HFFc6 (cell line): ENCODE results near the gene PKD1. TPM values are rescaled to one million over a fixed set of nuclear protein-coding genes. Genes with fewer than 3 reads are reported as not detected.
A peak's percentile ranks its signal among the peaks of the same experiment; 100 is the strongest.
"Not testable (repeated sequence)": the region's sequence is repeated elsewhere in the genome, so short reads cannot be mapped to it uniquely, and the experiment has no call there.

ENCODE experiments used
- DNase-seq: peaks from one replicate; pipeline ENCODE4 v3.0.0-alpha.2; 2018
- H3K27ac Mint-ChIP-seq: 2 replicates; pipeline ENCODE4 v1.8.0; 2020; ENCODE audit warnings: mild to moderate bottlenecking, mixed read lengths
- H3K27me3 Mint-ChIP-seq: 2 replicates; pipeline ENCODE4 v1.8.0; 2021; ENCODE audit warnings: mild to moderate bottlenecking, moderate library complexity, mixed read lengths; ENCODE audit not compliant: insufficient read depth
- H3K36me3 Mint-ChIP-seq: 2 replicates; pipeline ENCODE4 v1.8.0; 2021; ENCODE audit warnings: low read depth, mixed read lengths
- H3K4me1 Mint-ChIP-seq: 2 replicates; pipeline ENCODE4 v1.8.0; 2020; ENCODE audit warnings: low read depth, mixed read lengths
- H3K4me3 Mint-ChIP-seq: 2 replicates; pipeline ENCODE4 v1.8.0; 2020; ENCODE audit warnings: mild to moderate bottlenecking, moderate library complexity, mixed read lengths
- H3K9me3 Mint-ChIP-seq: 2 replicates; pipeline ENCODE4 v1.8.0; 2020; ENCODE audit warnings: mild to moderate bottlenecking, mixed read lengths
- CTCF ChIP-seq: fragments of 200-600 bp; sonication (generic); IDR thresholded peaks from 2 replicates; pipeline ENCODE4 v1.5.0; 2021; ENCODE audit warnings: antibody characterized with exemption, mild to moderate bottlenecking
- total RNA-seq, 6 experiments: library from RNA; stranded (reverse); fragmentation: NEBNext Ultra II Directional; extraction: Animal tissue kit (Norgen Biotek cat#: 25700); gene quantifications; 2 replicates in 1 of 6; 3 replicates in 5 of 6; pipeline ENCODE4 v1.2.3, GENCODE V29; 2021

Gene PKD1
- total RNA-seq, 6 experiments from 2014 or later: 77.9 to 118 (median 82.5) TPM

DNA sequence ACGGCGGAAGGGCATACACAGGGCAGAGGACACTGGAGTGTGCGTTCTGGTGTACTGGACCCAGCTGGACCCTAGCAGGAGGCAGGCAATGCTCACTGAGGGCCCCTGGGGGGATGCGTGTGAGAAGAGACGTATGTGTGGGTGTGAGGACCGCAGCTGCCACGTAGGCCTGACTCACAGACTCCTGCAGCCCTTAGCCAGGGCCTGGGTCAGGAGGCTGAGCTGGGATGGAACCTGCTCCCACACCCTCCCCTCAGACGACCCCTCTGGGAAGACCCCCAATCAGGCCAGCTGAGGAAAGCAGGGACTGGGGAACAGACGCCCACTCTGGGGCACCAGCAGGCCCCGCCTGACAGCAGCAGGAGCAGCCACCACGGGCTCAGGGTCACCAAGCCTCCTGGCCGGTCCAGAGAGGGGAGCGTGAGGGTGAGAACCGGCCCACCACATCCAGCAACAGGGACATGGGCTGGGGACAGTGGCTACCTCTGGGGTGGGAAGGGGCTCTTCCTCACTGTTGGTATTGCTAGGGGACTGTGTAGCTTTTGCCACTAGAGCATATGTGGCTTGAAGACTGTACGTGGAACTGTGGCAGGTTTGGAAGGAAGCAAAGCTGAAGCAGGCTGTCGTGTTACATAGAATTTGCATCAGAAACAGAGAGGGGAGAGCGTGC is 28.4 kb downstream of the PKD1 start:
- not testable (repeated sequence) for H3K4me3 Mint-ChIP-seq

DNA sequence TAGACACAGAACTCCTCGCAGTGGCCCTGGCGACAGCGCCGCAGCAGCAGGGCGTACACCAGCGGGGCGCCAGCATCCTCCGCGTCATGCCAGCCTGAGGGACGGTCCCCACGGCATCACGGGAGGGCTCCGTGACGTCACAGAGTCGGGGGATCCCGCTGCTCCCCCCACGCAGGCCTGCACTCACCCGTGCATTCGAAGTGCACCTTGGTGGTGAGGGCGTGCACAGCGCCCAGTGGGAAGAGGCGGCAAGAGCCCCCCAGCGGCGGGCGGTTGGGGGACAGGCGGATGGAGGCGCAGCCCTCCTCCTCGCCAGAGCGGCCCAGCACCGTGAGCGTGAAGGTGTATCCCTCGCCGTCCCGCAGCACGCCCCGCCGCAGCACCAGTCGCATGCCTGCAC is 29.5 kb downstream of the PKD1 start:
- not testable (repeated sequence) for H3K4me3 Mint-ChIP-seq, H3K27me3 Mint-ChIP-seq

More for the DNA sequence above, 28.4 kb downstream of the PKD1 start:
- Mint-ChIP-seq H3K4me1 (peaks cover 11% of the 10 kb centered on the region), H3K27ac (peak overlapping the region; percentile 95)
- H3K36me3 Mint-ChIP-seq, H3K27me3 Mint-ChIP-seq, H3K9me3 Mint-ChIP-seq: not testable (repeated sequence)
- peak; percentile 75 for DNase-seq

DNA sequence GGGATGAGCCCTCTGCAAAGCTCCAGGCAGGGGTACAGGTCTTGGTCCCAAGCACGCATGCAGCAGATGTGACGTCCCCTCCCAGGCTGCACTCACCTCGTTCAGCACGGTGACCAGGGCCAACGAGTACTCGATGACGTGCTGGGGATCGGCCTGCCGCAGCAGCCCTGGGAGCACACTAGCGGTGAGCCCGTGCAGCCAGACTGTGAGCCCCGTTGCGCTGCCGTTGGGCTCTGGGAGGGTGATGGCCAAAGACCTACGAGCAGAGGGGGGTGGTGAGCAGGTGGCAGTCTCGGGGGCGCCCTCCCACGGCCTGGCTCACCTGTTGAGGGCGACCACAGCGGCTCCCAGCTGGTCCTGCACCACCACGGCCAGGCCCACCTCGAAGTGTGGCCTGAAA is 29.9 kb downstream of the PKD1 start:
- H3K4me3 Mint-ChIP-seq, H3K27me3 Mint-ChIP-seq, H3K27ac Mint-ChIP-seq, DNase-seq, H3K9me3 Mint-ChIP-seq: not testable (repeated sequence)
- Mint-ChIP-seq H3K4me1 (peaks cover 11% of the 10 kb centered on the region), H3K36me3 (peaks cover 10% of the 10 kb centered on the region)

More for the DNA sequence above, 29.5 kb downstream of the PKD1 start:
- not testable (repeated sequence) for DNase-seq, H3K27ac Mint-ChIP-seq, H3K9me3 Mint-ChIP-seq
- peaks cover 11% of the 10 kb centered on the region for H3K4me1 Mint-ChIP-seq
- H3K36me3 Mint-ChIP-seq: peaks cover 10% of the 10 kb centered on the region

DNA sequence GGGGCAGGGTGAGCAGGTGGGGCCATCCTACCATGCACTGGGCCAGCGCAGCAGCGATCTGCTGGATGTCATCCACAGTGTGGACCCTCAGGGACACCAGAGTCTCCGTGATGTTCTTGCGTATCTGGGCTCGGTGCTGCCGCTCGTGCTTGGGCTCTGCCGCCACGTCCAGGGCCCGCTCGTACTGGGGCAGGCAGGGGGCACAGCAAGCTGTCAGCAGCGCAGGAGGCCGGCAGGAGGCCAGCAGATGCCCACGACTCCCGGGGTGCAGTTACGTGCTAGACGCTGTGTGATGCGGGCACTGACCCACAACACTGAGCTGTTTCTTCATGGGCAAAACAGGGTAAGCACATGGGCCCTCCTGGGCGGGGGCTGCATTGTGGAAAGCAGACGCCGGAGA is 30.4 kb downstream of the PKD1 start:
- not testable (repeated sequence) for DNase-seq, H3K9me3 Mint-ChIP-seq, H3K4me3 Mint-ChIP-seq, H3K27ac Mint-ChIP-seq, H3K27me3 Mint-ChIP-seq
- H3K36me3 Mint-ChIP-seq: peaks cover 10% of the 10 kb centered on the region
- H3K4me1 Mint-ChIP-seq: peaks cover 11% of the 10 kb centered on the region

DNA sequence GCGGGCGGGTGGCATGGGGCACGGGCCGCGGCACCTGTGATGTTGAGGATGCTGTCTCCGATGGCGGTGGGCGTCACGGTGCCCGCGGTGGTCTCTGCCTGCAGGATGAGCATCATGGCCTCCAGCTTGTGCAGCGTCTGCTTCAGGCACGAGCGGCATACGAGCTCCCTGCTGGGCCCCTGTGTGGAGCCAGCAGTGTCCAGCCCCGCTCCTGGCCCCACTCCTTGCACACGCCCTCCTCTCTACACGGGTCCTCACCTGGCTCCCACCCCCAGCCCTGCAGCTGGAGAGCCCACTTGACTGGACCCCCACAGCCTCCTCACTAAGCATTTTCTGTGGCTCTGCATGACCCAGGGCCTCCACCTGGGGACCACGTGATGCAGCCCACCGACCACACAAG is 31.2 kb downstream of the PKD1 start:
- not testable (repeated sequence) for H3K4me3 Mint-ChIP-seq, H3K27ac Mint-ChIP-seq, DNase-seq, H3K27me3 Mint-ChIP-seq, H3K9me3 Mint-ChIP-seq
- H3K4me1 Mint-ChIP-seq: peaks cover 11% of the 10 kb centered on the region
- H3K36me3 Mint-ChIP-seq: peaks cover 10% of the 10 kb centered on the region

GRCh38 chr16:2102471-2102870 is 33.2 kb downstream of the PKD1 start:
- H3K36me3 Mint-ChIP-seq: peaks cover 7% of the 10 kb centered on the region
- no peaks in the 10 kb centered on the region for H3K9me3 Mint-ChIP-seq
- no peak for DNase-seq
- peaks cover 8% of the 10 kb centered on the region for H3K4me1 Mint-ChIP-seq
- H3K4me3 Mint-ChIP-seq: no peak overlapping the region
- no peak for TF ChIP-seq CTCF
- no peak overlapping the region for H3K27ac Mint-ChIP-seq
- H3K27me3 Mint-ChIP-seq: peaks cover 5% of the 10 kb centered on the region; the same call in 1 of the 2 replicates

DNA sequence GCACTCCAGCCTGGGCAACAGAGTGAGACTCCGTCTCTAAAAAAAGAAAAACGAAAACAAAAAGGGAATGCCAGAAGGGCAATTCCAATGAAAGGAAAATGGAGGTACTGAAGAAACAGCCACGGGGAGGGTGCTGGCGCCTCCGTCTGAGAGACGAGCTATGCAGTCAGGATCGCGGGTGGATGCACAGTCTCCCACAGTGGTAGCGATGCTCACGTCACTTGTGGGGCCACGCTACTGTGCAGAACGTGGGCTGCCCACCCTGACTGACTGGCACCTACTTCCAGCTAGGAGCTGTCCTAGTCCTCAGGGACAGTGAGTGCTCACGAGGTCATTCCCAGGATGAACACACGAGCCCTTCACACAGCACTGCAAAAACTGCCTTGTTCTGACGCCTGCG is 34.1 kb downstream of the PKD1 start:
- not testable (repeated sequence) for H3K9me3 Mint-ChIP-seq, H3K4me3 Mint-ChIP-seq, H3K27ac Mint-ChIP-seq, H3K4me1 Mint-ChIP-seq, H3K36me3 Mint-ChIP-seq, H3K27me3 Mint-ChIP-seq, DNase-seq

DNA sequence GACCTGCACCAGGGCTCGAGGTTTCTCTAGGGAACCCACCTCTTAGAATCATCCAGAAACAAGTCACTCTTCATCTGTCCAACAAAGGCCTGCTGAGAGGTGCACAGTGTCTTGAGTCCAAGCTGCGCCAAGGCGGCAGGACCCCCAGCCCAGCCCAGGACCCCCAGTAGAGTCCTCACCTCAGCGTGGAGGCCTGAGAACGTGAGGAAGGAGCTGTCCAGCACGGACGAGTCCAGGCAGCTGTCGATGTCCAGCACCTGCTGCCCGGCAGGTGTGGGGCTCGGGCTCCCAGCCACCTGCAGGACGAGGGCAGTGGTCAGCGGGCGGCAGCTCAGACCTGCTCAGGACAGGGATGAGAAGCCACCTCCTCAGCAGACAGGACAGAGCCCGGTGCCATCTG is 38.0 kb downstream of the PKD1 start:
- not testable (repeated sequence) for H3K4me3 Mint-ChIP-seq

DNA sequence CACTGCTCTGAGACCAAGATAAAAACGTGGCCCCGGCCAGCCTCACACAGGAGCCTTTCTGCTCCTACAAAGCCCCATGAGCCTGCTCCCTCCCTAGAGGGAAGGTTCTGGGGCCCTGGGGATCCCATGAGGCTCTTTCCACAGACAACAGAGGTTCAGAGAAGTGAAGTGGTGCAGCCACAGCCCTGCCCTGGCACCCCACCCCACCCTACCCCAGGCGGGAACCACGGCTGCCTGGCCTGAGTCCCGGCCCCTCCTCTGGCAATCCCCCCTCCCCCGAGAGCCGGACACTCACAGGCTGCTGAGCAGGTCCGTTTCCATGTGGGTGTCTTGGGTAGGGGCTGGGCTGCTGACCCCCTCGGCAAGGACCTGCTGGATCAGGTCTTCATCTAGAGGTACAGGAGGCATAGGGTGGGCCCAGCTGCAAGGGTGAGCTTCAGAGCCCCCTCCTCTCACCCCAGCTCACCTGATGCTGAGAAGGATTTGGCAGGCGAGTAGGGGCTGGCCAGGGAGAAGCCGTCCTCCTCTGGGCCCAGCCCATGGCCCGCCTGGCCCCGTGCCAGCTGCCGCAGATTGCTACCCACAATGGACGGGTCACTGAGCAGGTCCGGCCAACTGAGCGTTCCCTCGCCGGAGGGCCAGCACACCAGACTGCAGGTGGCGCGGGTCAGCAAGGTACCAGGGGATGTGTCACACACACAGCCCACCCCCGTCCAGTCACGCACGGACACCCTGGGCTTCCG is 38.7 kb downstream of the PKD1 start:
- Mint-ChIP-seq H3K27ac (no peak overlapping the region), H3K4me3 (no peak overlapping the region), H3K4me1 (peaks cover 12% of the 10 kb centered on the region), H3K36me3 (peaks cover 20% of the 10 kb centered on the region), H3K27me3 (peaks cover 4% of the 10 kb centered on the region), H3K9me3 (no peaks in the 10 kb centered on the region)
- no peak for TF ChIP-seq CTCF
- DNase-seq: no peak

More for the DNA sequence above, 38.0 kb downstream of the PKD1 start:
- DNase-seq, H3K27me3 Mint-ChIP-seq, H3K27ac Mint-ChIP-seq, H3K9me3 Mint-ChIP-seq: not testable (repeated sequence)
- Mint-ChIP-seq H3K4me1 (peaks cover 12% of the 10 kb centered on the region), H3K36me3 (peaks cover 20% of the 10 kb centered on the region)
